Measurements from ENCODE around the gene TMED1. TPM values are rescaled to one million over a fixed set of nuclear protein-coding genes. Genes with fewer than 3 reads are reported as not detected.

Gene TMED1
- polyA plus RNA-seq, 2 of the 4 experiments (the other 2 are of a cell fraction): 29.9 to 37.0 TPM

DNA sequence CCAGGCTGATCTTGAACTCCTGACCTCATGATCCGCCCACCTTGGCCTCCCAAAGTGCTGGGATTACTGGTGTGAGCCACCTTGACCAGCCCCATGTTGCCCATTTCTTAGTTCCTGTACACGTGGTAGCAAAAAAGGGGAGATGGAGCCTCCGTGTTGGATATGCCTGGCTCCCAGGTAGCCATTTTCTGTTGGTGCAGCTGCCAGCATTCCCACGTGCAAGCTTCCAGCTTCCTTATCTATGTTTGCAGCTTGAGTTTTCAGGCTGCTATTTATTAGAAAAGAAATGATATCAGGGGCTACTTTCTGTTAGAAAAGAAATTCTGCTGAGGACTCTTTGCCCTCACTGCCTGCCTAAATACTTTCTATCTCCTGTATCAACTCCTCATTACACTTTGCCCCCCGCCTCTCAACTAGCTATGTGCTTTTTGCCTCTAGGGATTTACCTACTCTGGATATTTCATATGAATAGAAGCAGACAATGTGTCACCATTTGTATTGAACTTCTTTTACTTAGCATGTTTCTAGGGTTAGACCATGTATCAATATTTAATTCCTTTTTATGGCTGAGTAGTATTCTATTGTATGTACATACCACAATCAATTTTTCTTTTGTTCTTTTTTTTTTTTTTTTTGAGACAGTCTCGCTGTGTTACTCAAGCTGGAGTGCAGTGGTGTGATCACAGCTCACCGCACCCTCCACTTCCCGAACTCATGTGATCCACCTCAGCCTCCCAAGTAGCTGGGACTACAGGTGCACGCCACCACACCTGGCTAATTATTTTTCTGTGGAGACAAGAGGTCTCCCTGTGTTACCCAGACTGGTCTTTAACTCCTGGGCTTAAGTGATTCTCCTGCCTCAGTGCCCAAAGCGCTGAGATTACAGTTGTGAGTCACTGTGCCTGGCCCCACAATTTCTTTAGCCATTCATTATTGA, 3.4 kb upstream of the TMED1 start:
- Histone ChIP-seq H3K4me1 (peaks cover 8% of the 10 kb centered on the region; the same call in 2 of the 3 replicates), H3K4me3 (no peak overlapping the region), H3K9me3 (peaks cover 7% of the 10 kb centered on the region), H3K4me2 (no peak overlapping the region), H3K27ac (no peak overlapping the region)
- no peak for TF ChIP-seq TFCP2L1 (CRISPR knock-in tag; IDR thresholded peaks at IDR 0.05)
- TF ChIP-seq MYC (IDR thresholded peaks at IDR 0.05; ENCODE audit: borderline replicate concordance, low read length): no peak
- TF ChIP-seq REST (IDR thresholded peaks at IDR 0.05): no peak
- no peak for TF ChIP-seq HOXB13 (CRISPR knock-in tag; IDR thresholded peaks at IDR 0.05; ENCODE audit: low read depth)
- TF ChIP-seq KDM1A (IDR thresholded peaks at IDR 0.05; ENCODE audit: low read depth): no peak
- TF ChIP-seq CBX8 (IDR thresholded peaks at IDR 0.05): no peak
- TF ChIP-seq TP53 (CRISPR knock-in tag; IDR thresholded peaks at IDR 0.05): no peak
- TF ChIP-seq ZNF302 (CRISPR knock-in tag; IDR thresholded peaks at IDR 0.05): no peak
- no peak for TF ChIP-seq CHD4 (IDR thresholded peaks at IDR 0.05; ENCODE audit: borderline replicate concordance)
- TF ChIP-seq RCOR1 (IDR thresholded peaks at IDR 0.05; ENCODE audit: low read depth, low read length): no peak
- TF ChIP-seq, protein P1, sequence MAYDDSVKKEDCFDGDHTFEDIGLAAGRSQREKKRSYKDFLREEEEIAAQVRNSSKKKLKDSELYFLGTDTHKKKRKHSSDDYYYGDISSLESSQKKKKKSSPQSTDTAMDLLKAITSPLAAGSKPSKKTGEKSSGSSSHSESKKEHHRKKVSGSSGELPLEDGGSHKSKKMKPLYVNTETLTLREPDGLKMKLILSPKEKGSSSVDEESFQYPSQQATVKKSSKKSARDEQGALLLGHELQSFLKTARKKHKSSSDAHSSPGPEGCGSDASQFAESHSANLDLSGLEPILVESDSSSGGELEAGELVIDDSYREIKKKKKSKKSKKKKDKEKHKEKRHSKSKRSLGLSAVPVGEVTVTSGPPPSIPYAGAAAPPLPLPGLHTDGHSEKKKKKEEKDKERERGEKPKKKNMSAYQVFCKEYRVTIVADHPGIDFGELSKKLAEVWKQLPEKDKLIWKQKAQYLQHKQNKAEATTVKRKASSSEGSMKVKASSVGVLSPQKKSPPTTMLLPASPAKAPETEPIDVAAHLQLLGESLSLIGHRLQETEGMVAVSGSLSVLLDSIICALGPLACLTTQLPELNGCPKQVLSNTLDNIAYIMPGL (CRISPR knock-in tag; IDR thresholded peaks at IDR 0.05; ENCODE audit: borderline replicate concordance): no peak
- no peak for TF ChIP-seq NPAS2 (CRISPR knock-in tag; IDR thresholded peaks at IDR 0.05; ENCODE audit: borderline replicate concordance)
- TF ChIP-seq E2F6 (IDR thresholded peaks at IDR 0.05; ENCODE audit: borderline replicate concordance, low read depth): no peak
- TF ChIP-seq HOXB5 (CRISPR knock-in tag; IDR thresholded peaks at IDR 0.05): no peak
- no peak for TF ChIP-seq EHF (CRISPR knock-in tag; IDR thresholded peaks at IDR 0.05)
- no peak for TF ChIP-seq EP300 (IDR thresholded peaks at IDR 0.05)
- no peak for TF ChIP-seq ESRRA (IDR thresholded peaks at IDR 0.05; ENCODE audit: borderline replicate concordance, low read length)
- no peak for ATAC-seq
- WGBS (ENCODE audit: missing lambda C conversion rate): 54% methylated on average over 10 of the region's 10 CpGs
- ChIA-PET CTCF (interaction anchor here (0.5 to 6.7 kb wide), 4 partner anchors 10 to 51 kb away, joined by 3 to 65 read pairs (median 4); no protein-coding TSS in a partner anchor), POLR2A (interaction anchor here (0.6 kb wide), 1 partner anchor 116 kb away, joined by 4 read pairs; no protein-coding TSS in a partner anchor)
- no peak for FAIRE-seq
- no peak for DNase-seq (ENCODE audit: low read depth in 1 of 2, low spot score in 1 of 2)

DNA sequence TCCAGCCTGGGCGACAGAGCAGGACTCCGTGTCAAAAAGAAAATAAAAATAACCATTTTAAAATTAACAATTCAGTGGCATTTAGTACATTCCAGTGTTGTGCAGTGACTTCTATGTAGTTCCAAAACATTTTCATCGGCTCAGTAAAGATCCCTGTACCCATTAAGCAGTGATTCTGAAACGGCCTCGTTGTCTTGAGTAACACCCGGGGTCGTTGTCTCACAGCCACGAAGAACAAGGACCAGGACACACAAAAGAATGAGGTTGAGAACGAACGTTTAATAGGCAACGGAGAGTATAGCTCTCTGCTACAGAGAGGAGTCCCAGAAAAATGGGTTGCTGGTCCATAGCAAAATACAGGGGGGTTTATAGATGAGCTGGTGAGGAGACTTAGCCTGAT, 2.4 kb upstream of the TMED1 start:
- H3K27ac ChIP-seq: no peak overlapping the region
- 83% methylated on average over 11 of the region's 11 CpGs for WGBS (ENCODE audit: missing lambda C conversion rate)
- DNase-seq (ENCODE audit: low read depth in 1 of 2, low spot score in 1 of 2) (no peak), FAIRE-seq (no peak), ATAC-seq (no peak)
- CTCF ChIA-PET: interaction anchor here (0.5 to 6.7 kb wide), 2 partner anchors 27 to 50 kb away, joined by 3 to 65 read pairs; no protein-coding TSS in a partner anchor
- POLR2A ChIA-PET: no interaction called here
- H3K9me3 ChIP-seq: peaks cover 7% of the 10 kb centered on the region
- peaks cover 8% of the 10 kb centered on the region; the same call in 2 of the 3 replicates for H3K4me1 ChIP-seq
- H3K4me3 ChIP-seq: no peak overlapping the region
- H3K4me2 ChIP-seq: no peak overlapping the region
- TF ChIP-seq REST (IDR thresholded peaks at IDR 0.05) (no peak), E2F6 (IDR thresholded peaks at IDR 0.05; ENCODE audit: borderline replicate concordance, low read depth) (no peak), ZC3H11A (IDR thresholded peaks at IDR 0.05) (no peak), CEBPB (IDR thresholded peaks at IDR 0.05) (no peak), KDM1A (IDR thresholded peaks at IDR 0.05; ENCODE audit: low read depth) (no peak), MAX (IDR thresholded peaks at IDR 0.05) (no peak), PHF8 (IDR thresholded peaks at IDR 0.05; ENCODE audit: borderline replicate concordance, low read depth) (no peak)
- TF ChIP-seq, protein P2, sequence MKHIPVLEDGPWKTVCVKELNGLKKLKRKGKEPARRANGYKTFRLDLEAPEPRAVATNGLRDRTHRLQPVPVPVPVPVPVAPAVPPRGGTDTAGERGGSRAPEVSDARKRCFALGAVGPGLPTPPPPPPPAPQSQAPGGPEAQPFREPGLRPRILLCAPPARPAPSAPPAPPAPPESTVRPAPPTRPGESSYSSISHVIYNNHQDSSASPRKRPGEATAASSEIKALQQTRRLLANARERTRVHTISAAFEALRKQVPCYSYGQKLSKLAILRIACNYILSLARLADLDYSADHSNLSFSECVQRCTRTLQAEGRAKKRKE (CRISPR knock-in tag; IDR thresholded peaks at IDR 0.05; ENCODE audit: low read depth): no peak

Measured in A549 (cell line).